ENCODE data around the gene SCARB2. TPM values are rescaled to one million over a fixed set of nuclear protein-coding genes. Genes with fewer than 3 reads are reported as not detected.

SCARB2 gene
- total and polyA plus RNA-seq, 2 donors (not counting 3 experiments of a cell fraction or from before 2014, with no cell fraction given), result 75.2 to 116 TPM

- dilution Hi-C loops (cut with MboI; ENCODE audit: extremely low pct_ligation_motif_present, low sequenced_read_pairs), result no loop called here
- POLR2A ChIA-PET, result no interaction called here
- Histone ChIP-seq H3K27me3 (ENCODE audit: control insufficient read depth in 2 of 2, insufficient read depth in 2 of 2, low read length in 2 of 2) (no peaks in the 10 kb centered on the region), H2AFZ (ENCODE audit: low read depth, low read length) (no peak overlapping the region), H3K9me3 (replicated peaks; ENCODE audit: control insufficient read depth, insufficient read depth, low read length) (no peaks in the 10 kb centered on the region), H3K4me2 (ENCODE audit: insufficient read depth, low read length) (no peak overlapping the region), H3K4me3 (replicated peaks in 1 of 3; ENCODE audit: insufficient read depth in 1 of 3, low read depth in 1 of 3, low read length in 3 of 3) (no peak overlapping the region), H3K9ac (replicated peaks; ENCODE audit: extremely low read depth, insufficient read depth, low read length) (no peak overlapping the region), H4K20me1 (replicated peaks; ENCODE audit: control insufficient read depth, extremely low read depth, insufficient read depth, low read length) (peaks cover 2% of the 10 kb centered on the region), H3K79me2 (ENCODE audit: control insufficient read depth, insufficient read depth, low read length) (peaks cover 2% of the 10 kb centered on the region), H3K36me3 (ENCODE audit: control insufficient read depth in 2 of 2, extremely low read depth in 1 of 2, insufficient read depth in 2 of 2, low read length in 2 of 2) (peaks cover 2 to 9% of the 10 kb centered on the region in 2 experiments), H3K9me1 (replicated peaks; ENCODE audit: control insufficient read depth, extremely low read depth, insufficient read depth, low read length) (no peaks in the 10 kb centered on the region), H3K4me1 (ENCODE audit: control insufficient read depth, extremely low read depth, insufficient read depth, low read length) (peaks cover 4% of the 10 kb centered on the region), H3K27ac (ENCODE audit: insufficient read depth, low read depth, low read length) (no peak overlapping the region)
- BruUV-seq (replicated peaks), result no TSS peak
- no peak for DNase-seq (ENCODE audit: low read depth, low spot score)
- intact Hi-C loops (cut with micrococcal nuclease), result loop anchor here (5.0 kb wide), 1 partner anchor 255 kb away; no protein-coding TSS in a partner anchor
- TF ChIP-seq MYC (IDR thresholded peaks at IDR 0.05; ENCODE audit: low read depth, low read length) (no peak), JUN (IDR thresholded peaks at IDR 0.05; ENCODE audit: borderline replicate concordance, insufficient read depth, insufficient read length, low read depth) (no peak), FOS (IDR thresholded peaks at IDR 0.05; ENCODE audit: borderline replicate concordance, insufficient read depth, low read length) (no peak)
- no peak for FAIRE-seq
- CTCF ChIA-PET, result interaction anchor here (1.5 to 7.7 kb wide), 5 partner anchors 21 to 249 kb away, joined by 4 to 310 read pairs (median 42); partner anchors contain the start of gene SCARB2
Observed at GRCh38 chr4:76177709-76178108, 35.9 kb downstream of the SCARB2 start.

- FAIRE-seq (no peak), DNase-seq (ENCODE audit: low read depth, low spot score) (no peak)
- H3K27ac ChIP-seq (ENCODE audit: insufficient read depth, low read depth, low read length), result no peak overlapping the region
- no peak overlapping the region for H3K4me2 ChIP-seq (ENCODE audit: insufficient read depth, low read length)
- no peak overlapping the region for H3K9ac ChIP-seq (replicated peaks; ENCODE audit: extremely low read depth, insufficient read depth, low read length)
- no peaks in the 10 kb centered on the region for H4K20me1 ChIP-seq (replicated peaks; ENCODE audit: control insufficient read depth, extremely low read depth, insufficient read depth, low read length)
- no peak overlapping the region for H3K4me3 ChIP-seq (replicated peaks in 1 of 3; ENCODE audit: insufficient read depth in 1 of 3, low read depth in 1 of 3, low read length in 3 of 3)
- CTCF ChIA-PET, result interaction anchor here (1.5 to 1.6 kb wide), 2 partner anchors 202 to 330 kb away, joined by 4 to 8 read pairs; no protein-coding TSS in a partner anchor
- H3K9me1 ChIP-seq (replicated peaks; ENCODE audit: control insufficient read depth, extremely low read depth, insufficient read depth, low read length), result no peaks in the 10 kb centered on the region
- H2AFZ ChIP-seq (ENCODE audit: low read depth, low read length), result no peak overlapping the region
- no peaks in the 10 kb centered on the region for H3K9me3 ChIP-seq (replicated peaks; ENCODE audit: control insufficient read depth, insufficient read depth, low read length)
- BruUV-seq (replicated peaks), result no TSS peak
- no peaks in the 10 kb centered on the region for H3K79me2 ChIP-seq (ENCODE audit: control insufficient read depth, insufficient read depth, low read length)
- TF ChIP-seq CTCF (IDR thresholded peaks at IDR 0.05; ENCODE audit: extremely low read depth in 1 of 2, insufficient read depth in 1 of 2, low read depth in 1 of 2, low read length in 2 of 2) (no peak), EZH2 (IDR thresholded peaks at IDR 0.05; ENCODE audit: borderline replicate concordance, low read depth, low read length, severe bottlenecking) (no peak), MAX (IDR thresholded peaks at IDR 0.05; ENCODE audit: insufficient read depth, insufficient read length) (no peak), JUN (IDR thresholded peaks at IDR 0.05; ENCODE audit: borderline replicate concordance, insufficient read depth, insufficient read length, low read depth) (no peak), GATA2 (IDR thresholded peaks at IDR 0.05; ENCODE audit: insufficient read depth, insufficient read length, low read depth, low read length) (no peak), FOS (IDR thresholded peaks at IDR 0.05; ENCODE audit: borderline replicate concordance, insufficient read depth, low read length) (no peak), POLR2A (IDR thresholded peaks at IDR 0.05; ENCODE audit: low read depth, low read length) (no peak), POLR2AphosphoS5 (IDR thresholded peaks at IDR 0.05; ENCODE audit: insufficient read depth, low read depth, low read length) (no peak), MYC (IDR thresholded peaks at IDR 0.05; ENCODE audit: low read depth, low read length) (no peak)
- no peaks in the 10 kb centered on the region for H3K27me3 ChIP-seq (ENCODE audit: control insufficient read depth in 2 of 2, insufficient read depth in 2 of 2, low read length in 2 of 2)
- peaks cover 4% of the 10 kb centered on the region for H3K4me1 ChIP-seq (ENCODE audit: control insufficient read depth, extremely low read depth, insufficient read depth, low read length)
- intact Hi-C loops (cut with micrococcal nuclease), result loop anchor here (5.0 kb wide), 1 partner anchor 257 kb away; no protein-coding TSS in a partner anchor
- peaks cover 4 to 9% of the 10 kb centered on the region in 2 experiments for H3K36me3 ChIP-seq (ENCODE audit: control insufficient read depth in 2 of 2, extremely low read depth in 1 of 2, insufficient read depth in 2 of 2, low read length in 2 of 2)
- POLR2A ChIA-PET, result no interaction called here
- dilution Hi-C loops (cut with MboI; ENCODE audit: extremely low pct_ligation_motif_present, low sequenced_read_pairs), result no loop called here
Observed at GRCh38 chr4:76175336-76175735, 38.3 kb downstream of the SCARB2 start.
